NCI-H82 (cell line): ENCODE results near the gene GSE1.

Experiments used
- DNase-seq: peaks from one replicate; lab custom pipeline; 2025; lab: John Stamatoyannopoulos, UW

GSE1 gene

GRCh38 chr16:85645021-85645589, 32.0 kb downstream of the GSE1 start:
- no peak for DNase-seq

GRCh38 chr16:85646358-85646907, 33.3 kb downstream of the GSE1 start:
- no peak for DNase-seq

- DNase-seq = no peak
These were observed 33.9 kb downstream of the GSE1 start for GRCh38 chr16:85646976-85647375.

- DNase-seq = no peak
These were observed 35.1 kb downstream of the GSE1 start for GRCh38 chr16:85648070-85648714.

GRCh38 chr16:85648805-85649204, 35.7 kb downstream of the GSE1 start:
- peak; percentile 57 for DNase-seq

GRCh38 chr16:85649411-85650134, 36.5 kb downstream of the GSE1 start:
- DNase-seq = peak; percentile 73

GRCh38 chr16:85650135-85650843, 37.2 kb downstream of the GSE1 start:
- DNase-seq = peak; percentile 96

- peak; percentile 91 for DNase-seq
These were observed 37.9 kb downstream of the GSE1 start for GRCh38 chr16:85650844-85651628.

GRCh38 chr16:85651629-85652430, 38.7 kb downstream of the GSE1 start:
- DNase-seq = peak; percentile 78

- DNase-seq = peak; percentile 98
These were observed 39.5 kb downstream of the GSE1 start for GRCh38 chr16:85652431-85653221.

GRCh38 chr16:85653290-85653891, 40.3 kb downstream of the GSE1 start:
- no peak for DNase-seq

GRCh38 chr16:85654251-85655095, 41.4 kb downstream of the GSE1 start:
- DNase-seq = no peak

- no peak for DNase-seq
These were observed 42.4 kb downstream of the GSE1 start for GRCh38 chr16:85655216-85656129.

- DNase-seq = no peak
These were observed 43.5 kb downstream of the GSE1 start for GRCh38 chr16:85656351-85657266.

- DNase-seq = no peak
These were observed 44.1 kb downstream of the GSE1 start for GRCh38 chr16:85657267-85657650.

- DNase-seq = no peak
These were observed 44.9 kb downstream of the GSE1 start for GRCh38 chr16:85657996-85658395.
